Endothelial cell of umbilical vein (primary cell): ENCODE measurements around the gene PRR5L. TPM values are rescaled to one million over a fixed set of nuclear protein-coding genes. Genes with fewer than 3 reads are reported as not detected.

Experiments
- BruUV-seq: library from RNA; stranded (reverse); fragments of 400-500 nt; replicated peaks from 2 replicates; lab custom pipeline; 2021; lab: Mats Ljungman, UMichigan
- CTCF ChIA-PET: fragments of 300-600, 350-600 bp; sonication (Branson Sonifier 250); formaldehyde crosslinking; loops from one replicate; lab custom pipeline; 2021; ENCODE audit warnings: antibody characterized with exemption, inconsistent platforms; lab: Charles Lee
- POLR2A ChIA-PET: fragments of 300-600, 350-600 bp; sonication (Branson Sonifier 250); formaldehyde crosslinking; loops from one replicate; lab custom pipeline; 2021; ENCODE audit warnings: antibody characterized with exemption, inconsistent platforms; lab: Charles Lee
- DNase-seq: peaks from one replicate; pipeline ENCODE4 v3.0.0-alpha.2; 2011; ENCODE audit warnings: low read depth, low spot score
- FAIRE-seq: peaks from 2 replicates; lab custom pipeline; 2011; peaks lifted over from hg19 to GRCh38; lab: Jason Lieb, UNC
- H2AFZ ChIP-seq: 2 replicates; pipeline ENCODE4 v1.6.0; 2012; ENCODE audit warnings: low read depth, low read length, control low read depth, inconsistent platforms
- H3K27ac ChIP-seq: 2 replicates; pipeline ENCODE4 v1.5.1; 2011; ENCODE audit warnings: low read depth, mild to moderate bottlenecking, control low read depth, low read length, moderate library complexity; ENCODE audit not compliant: insufficient read depth
- H3K27me3 ChIP-seq, 2 experiments: 2 replicates each; pipeline versions ENCODE4 v1.6.0 to v1.6.1; 2011; ENCODE audit warnings: low read length in 2 of 2, mixed read lengths in 1 of 2; ENCODE audit not compliant: control insufficient read depth in 2 of 2, insufficient read depth in 2 of 2
- H3K36me3 ChIP-seq, 2 experiments: 2 replicates in 1 of 2; 3 replicates in 1 of 2; pipeline ENCODE4 v1.5.1; 2011; ENCODE audit warnings: low read length in 2 of 2, mild to moderate bottlenecking in 1 of 2, moderate library complexity in 1 of 2; ENCODE audit not compliant: control insufficient read depth in 2 of 2, insufficient read depth in 2 of 2; ENCODE audit errors: extremely low read depth in 1 of 2
- H3K4me1 ChIP-seq: 3 replicates; pipeline ENCODE4 v1.5.1; 2011; ENCODE audit warnings: mild to moderate bottlenecking, low read length; ENCODE audit not compliant: control insufficient read depth, insufficient read depth; ENCODE audit errors: extremely low read depth
- H3K4me2 ChIP-seq: 2 replicates; pipeline ENCODE4 v1.6.1; 2011; ENCODE audit warnings: low read length, control low read depth, mixed read lengths; ENCODE audit not compliant: insufficient read depth
- H3K4me3 ChIP-seq, 3 experiments: fragments of 200-600 bp in 1 of 3; sonication (generic), shearing (Covaris generic) in 1 of 3; replicated peaks in 1 of 3; 2 replicates each; pipeline ENCODE4 v1.5.1; 2011 to 2016; ENCODE audit warnings: control low read depth in 3 of 3, low read length in 3 of 3, mild to moderate bottlenecking in 2 of 3, inconsistent platforms in 1 of 3, low read depth in 1 of 3, moderate library complexity in 1 of 3; ENCODE audit not compliant: insufficient read depth in 1 of 3
- H3K79me2 ChIP-seq: 2 replicates; pipeline ENCODE4 v1.6.0; 2012; ENCODE audit warnings: low read length, inconsistent platforms; ENCODE audit not compliant: control insufficient read depth, insufficient read depth
- H3K9ac ChIP-seq: replicated peaks from 2 replicates; pipeline ENCODE3; 2011; ENCODE audit warnings: low read length, control low read depth; ENCODE audit not compliant: insufficient read depth; ENCODE audit errors: extremely low read depth
- H3K9me1 ChIP-seq: replicated peaks from 3 replicates; pipeline ENCODE4 v1.6.0; 2011; ENCODE audit warnings: mild to moderate bottlenecking, low read length; ENCODE audit not compliant: control insufficient read depth, insufficient read depth; ENCODE audit errors: extremely low read depth
- H3K9me3 ChIP-seq: replicated peaks from 2 replicates; pipeline ENCODE4 v1.5.1; 2012; ENCODE audit warnings: low read length, inconsistent platforms; ENCODE audit not compliant: control insufficient read depth, insufficient read depth
- H4K20me1 ChIP-seq: replicated peaks from 2 replicates; pipeline ENCODE3; 2011; ENCODE audit warnings: mild to moderate bottlenecking, low read length; ENCODE audit not compliant: control insufficient read depth, insufficient read depth; ENCODE audit errors: extremely low read depth
- EZH2 ChIP-seq: IDR thresholded peaks from 2 replicates; pipeline ENCODE4 v1.6.1; 2012; ENCODE audit warnings: borderline replicate concordance, low read depth, mild to moderate bottlenecking, moderate library complexity, low read length, inconsistent platforms; ENCODE audit not compliant: severe bottlenecking
- FOS ChIP-seq: IDR thresholded peaks from 2 replicates; pipeline ENCODE4 v1.6.1; 2011; ENCODE audit warnings: mild to moderate bottlenecking, low read length, moderate library complexity, borderline replicate concordance; ENCODE audit not compliant: insufficient read depth
- GATA2 ChIP-seq: IDR thresholded peaks from 2 replicates; pipeline ENCODE4 v1.7.0; 2011; ENCODE audit warnings: low read depth, mild to moderate bottlenecking, moderate library complexity, mixed read lengths, low read length; ENCODE audit not compliant: insufficient read length, insufficient read depth
- JUN ChIP-seq: IDR thresholded peaks from 2 replicates; pipeline ENCODE4 v1.6.1; 2011; ENCODE audit warnings: borderline replicate concordance, low read depth; ENCODE audit not compliant: insufficient read length, insufficient read depth
- MYC ChIP-seq: IDR thresholded peaks from one replicate; pipeline ENCODE4 v1.6.1; 2011; ENCODE audit warnings: mild to moderate bottlenecking, low read depth, low read length
- POLR2A ChIP-seq: IDR thresholded peaks from 2 replicates; pipeline ENCODE4 v1.6.1; 2012; ENCODE audit warnings: low read depth, mild to moderate bottlenecking, control low read depth, low read length
- POLR2AphosphoS5 ChIP-seq: IDR thresholded peaks from 2 replicates; pipeline ENCODE4 v1.6.1; 2012; ENCODE audit warnings: low read depth, mild to moderate bottlenecking, control low read depth, low read length, moderate library complexity; ENCODE audit not compliant: insufficient read depth
- dilution Hi-C: fragments of 300-500 bp; cut with MboI; formaldehyde crosslinking; loops from one replicate; pipeline ENCODE4 v1.15.0; 2019; ENCODE audit warnings: low sequenced_read_pairs; ENCODE audit not compliant: extremely low pct_ligation_motif_present
- intact Hi-C: fragments of 100-400 bp; cut with micrococcal nuclease; formaldehyde crosslinking; loops from one replicate; pipeline ENCODE4 v1.10.0; 2022
- polyA plus RNA-seq, 4 experiments: library from polyadenylated mRNA; depleted of rRNA in 3 of 4; stranded (reverse) in 3 of 4; unstranded in 1 of 4; fragments of >200 nt; gene quantifications; 2 replicates each; pipeline versions ENCODE4 v1.2.1 to v1.2.3, GENCODE V29; 2011 to 2012; ENCODE audit warnings: missing spikeins in 1 of 4
- total RNA-seq: library from RNA; stranded (reverse); gene quantifications from 2 replicates; pipeline ENCODE4 v1.2.3, GENCODE V29; 2021
- TF ChIP-seq, protein P1 (sequence below), 2 donors: IDR thresholded peaks; 1 replicate in 1 of 2; 2 replicates in 1 of 2; pipeline ENCODE4 v1.5.1; 2011; ENCODE audit warnings: low read length in 2 of 2, mild to moderate bottlenecking in 2 of 2, moderate library complexity in 2 of 2, control low read depth in 1 of 2, inconsistent platforms in 1 of 2, low read depth in 1 of 2; ENCODE audit not compliant: insufficient read depth in 1 of 2; ENCODE audit errors: extremely low read depth in 1 of 2
- TF ChIP-seq, protein P2 (sequence below): IDR thresholded peaks from 2 replicates; pipeline ENCODE4 v1.6.1; 2011; ENCODE audit not compliant: insufficient read depth, insufficient read length

The PRR5L gene
- total and polyA plus RNA-seq, 2 donors (not counting 3 experiments of a cell fraction or from before 2014, with no cell fraction given), result 2.5 to 6.1 TPM

DNA sequence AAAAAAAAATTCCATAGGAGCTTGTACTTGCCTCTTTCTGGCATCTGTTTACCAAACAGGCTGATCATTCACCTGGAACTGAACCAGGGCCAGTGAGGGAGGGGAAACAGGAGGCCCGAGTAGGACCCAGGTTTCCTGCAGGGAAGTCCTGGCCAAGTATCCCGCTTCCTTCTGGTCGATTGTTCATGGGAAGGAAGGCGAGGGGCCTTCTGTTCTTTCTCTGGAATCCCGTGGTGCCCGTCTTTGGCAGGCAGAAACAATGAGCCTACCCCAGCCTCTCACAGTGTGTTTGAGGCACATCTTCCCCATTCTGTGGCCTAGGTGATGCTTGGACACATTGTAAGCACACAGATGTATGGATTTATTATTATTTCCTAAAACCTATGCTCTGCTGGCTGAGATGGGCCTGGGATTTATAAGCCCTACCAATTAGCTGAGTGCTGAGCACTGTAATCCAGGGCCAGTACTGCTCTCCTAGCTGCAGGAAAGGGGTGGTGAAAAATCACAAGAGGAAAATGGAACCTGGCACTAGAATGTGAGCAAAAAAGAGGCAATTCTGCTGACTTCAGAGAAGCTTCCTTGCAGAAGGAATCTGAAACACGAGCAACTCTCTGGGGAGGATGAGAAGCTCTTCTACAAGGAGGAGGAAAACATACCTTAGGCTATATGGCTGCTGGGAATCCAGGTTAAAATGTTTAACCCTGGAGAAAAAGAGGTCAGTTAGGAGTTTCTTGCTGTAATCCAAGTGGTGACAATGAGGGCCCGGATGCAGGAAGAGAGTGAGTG lies 53.5 kb downstream of the PRR5L start:
- Histone ChIP-seq H2AFZ (peak overlapping the region; percentile 3), H3K9me1 (no peaks in the 10 kb centered on the region), H3K79me2 (no peaks in the 10 kb centered on the region), H3K9me3 (no peaks in the 10 kb centered on the region), H3K4me2 (no peak overlapping the region), H3K9ac (no peak overlapping the region), H3K27me3 (peaks cover 10% of the 10 kb centered on the region in 2 experiments), H4K20me1 (no peaks in the 10 kb centered on the region), H3K36me3 (no peaks in the 10 kb centered on the region), H3K4me3 (no peak overlapping the region), H3K27ac (peak overlapping the region; percentile 13), H3K4me1 (peaks cover 5% of the 10 kb centered on the region)
- FAIRE-seq (peak; percentile 78), DNase-seq (peak; percentile 62)
- intact Hi-C loops (no loop called here), dilution Hi-C loops (no loop called here)
- ChIA-PET CTCF (interaction anchor here (0.7 to 2.2 kb wide), 8 partner anchors 11 to 143 kb away, joined by 3 to 8 read pairs (median 4); no protein-coding TSS in a partner anchor), POLR2A (interaction anchor here (0.6 kb wide), 1 partner anchor 56 kb away, joined by 3 read pairs; no protein-coding TSS in a partner anchor)
- TF ChIP-seq, protein P1, sequence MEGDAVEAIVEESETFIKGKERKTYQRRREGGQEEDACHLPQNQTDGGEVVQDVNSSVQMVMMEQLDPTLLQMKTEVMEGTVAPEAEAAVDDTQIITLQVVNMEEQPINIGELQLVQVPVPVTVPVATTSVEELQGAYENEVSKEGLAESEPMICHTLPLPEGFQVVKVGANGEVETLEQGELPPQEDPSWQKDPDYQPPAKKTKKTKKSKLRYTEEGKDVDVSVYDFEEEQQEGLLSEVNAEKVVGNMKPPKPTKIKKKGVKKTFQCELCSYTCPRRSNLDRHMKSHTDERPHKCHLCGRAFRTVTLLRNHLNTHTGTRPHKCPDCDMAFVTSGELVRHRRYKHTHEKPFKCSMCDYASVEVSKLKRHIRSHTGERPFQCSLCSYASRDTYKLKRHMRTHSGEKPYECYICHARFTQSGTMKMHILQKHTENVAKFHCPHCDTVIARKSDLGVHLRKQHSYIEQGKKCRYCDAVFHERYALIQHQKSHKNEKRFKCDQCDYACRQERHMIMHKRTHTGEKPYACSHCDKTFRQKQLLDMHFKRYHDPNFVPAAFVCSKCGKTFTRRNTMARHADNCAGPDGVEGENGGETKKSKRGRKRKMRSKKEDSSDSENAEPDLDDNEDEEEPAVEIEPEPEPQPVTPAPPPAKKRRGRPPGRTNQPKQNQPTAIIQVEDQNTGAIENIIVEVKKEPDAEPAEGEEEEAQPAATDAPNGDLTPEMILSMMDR (IDR thresholded peaks at IDR 0.05; ENCODE audit: extremely low read depth in 1 of 2, insufficient read depth in 1 of 2, low read depth in 1 of 2, low read length in 2 of 2), result no peak
- TF ChIP-seq MYC, result no peak
- TF ChIP-seq POLR2A, result no peak
- TF ChIP-seq JUN, result no peak
- TF ChIP-seq FOS, result no peak
- TF ChIP-seq GATA2, result no peak
- no peak for TF ChIP-seq EZH2
- TF ChIP-seq POLR2AphosphoS5, result no peak
- TF ChIP-seq, protein P2, sequence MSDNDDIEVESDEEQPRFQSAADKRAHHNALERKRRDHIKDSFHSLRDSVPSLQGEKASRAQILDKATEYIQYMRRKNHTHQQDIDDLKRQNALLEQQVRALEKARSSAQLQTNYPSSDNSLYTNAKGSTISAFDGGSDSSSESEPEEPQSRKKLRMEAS, result no peak
- BruUV-seq, result no TSS peak
